Measurements from ENCODE around the gene WWOX.

WWOX gene

DNA sequence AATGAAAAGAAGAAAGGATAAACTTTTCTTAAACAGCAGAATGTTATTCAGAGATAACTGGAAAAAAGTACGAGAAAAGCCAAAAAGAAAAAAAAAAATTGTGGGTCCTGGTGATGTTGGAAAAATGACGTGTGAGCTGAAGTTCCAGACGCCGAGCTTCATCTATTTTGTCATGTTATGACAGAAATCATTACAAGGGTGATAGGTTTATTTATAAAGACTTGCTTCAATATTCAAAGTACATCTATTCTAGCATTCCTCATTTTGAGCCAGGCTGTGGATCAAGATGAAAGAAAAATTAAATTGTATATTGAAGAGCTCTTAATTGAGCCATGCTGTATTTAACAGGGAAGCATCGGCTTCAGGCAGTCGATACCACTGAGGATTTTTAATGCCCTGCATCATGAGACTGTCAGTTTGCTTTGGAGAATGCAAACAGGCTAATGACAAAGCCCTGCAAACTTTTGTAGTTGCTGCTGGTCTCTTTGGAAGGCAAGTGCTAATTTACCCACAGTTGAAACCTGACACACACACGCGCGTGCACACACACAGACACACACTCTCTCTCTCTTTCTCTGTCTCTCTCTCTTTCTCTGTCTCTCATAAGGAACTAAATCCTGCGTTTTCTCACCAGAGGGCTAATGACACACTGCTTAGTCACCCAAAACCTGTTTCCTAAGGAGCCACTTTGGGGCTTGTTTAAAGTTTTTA, 110.7 kb downstream of the WWOX start:
- no peak for DNase-seq (ENCODE audit: low read depth)
- H3K4me3 ChIP-seq (ENCODE audit: low read depth, low read length): no peak overlapping the region
- TF ChIP-seq CTCF (IDR thresholded peaks at IDR 0.05; ENCODE audit: insufficient read depth, low read depth, low read length, missing control alignments): no peak

DNA sequence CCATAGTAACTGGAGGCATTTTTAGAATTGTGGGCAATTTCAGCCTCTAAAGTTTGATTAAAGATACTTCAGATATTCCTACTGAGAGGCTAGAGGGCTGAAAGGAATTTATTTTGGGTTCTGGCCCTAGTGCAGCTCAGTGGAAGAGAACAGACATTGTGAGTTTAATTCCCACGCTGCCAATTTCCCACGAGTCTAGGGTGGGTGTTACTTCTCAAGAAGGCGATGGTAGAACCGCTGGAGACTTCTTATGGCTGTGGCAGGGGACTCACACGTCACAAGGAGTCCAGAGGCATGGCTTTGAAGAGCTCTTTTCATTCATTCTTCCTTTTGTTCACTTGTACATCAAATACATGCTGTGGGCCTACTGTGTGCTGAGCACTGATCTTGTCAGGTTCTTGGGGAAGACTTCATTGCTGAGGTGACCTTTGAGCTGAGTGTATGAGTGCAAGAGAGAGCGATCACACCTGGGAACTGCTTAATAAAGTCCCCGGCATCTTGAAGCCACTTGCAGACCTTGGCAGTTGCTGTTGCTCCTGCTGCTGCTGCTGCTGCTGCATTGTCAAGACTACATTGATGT, 111.7 kb downstream of the WWOX start:
- TF ChIP-seq CTCF (IDR thresholded peaks at IDR 0.05; ENCODE audit: insufficient read depth, low read depth, low read length, missing control alignments): no peak
- DNase-seq (ENCODE audit: low read depth): no peak
- H3K4me3 ChIP-seq (ENCODE audit: low read depth, low read length): no peak overlapping the region

- no peak for DNase-seq (ENCODE audit: low read depth)
- H3K4me3 ChIP-seq (ENCODE audit: low read depth, low read length): no peak overlapping the region
- TF ChIP-seq CTCF (IDR thresholded peaks at IDR 0.05; ENCODE audit: insufficient read depth, low read depth, low read length, missing control alignments): no peak
Measured at GRCh38 chr16:78211946-78212345, 112.5 kb downstream of the WWOX start.

GRCh38 chr16:78212674-78213073, 113.2 kb downstream of the WWOX start:
- no peak for TF ChIP-seq CTCF (IDR thresholded peaks at IDR 0.05; ENCODE audit: insufficient read depth, low read depth, low read length, missing control alignments)
- no peak overlapping the region for H3K4me3 ChIP-seq (ENCODE audit: low read depth, low read length)
- no peak for DNase-seq (ENCODE audit: low read depth)

DNA sequence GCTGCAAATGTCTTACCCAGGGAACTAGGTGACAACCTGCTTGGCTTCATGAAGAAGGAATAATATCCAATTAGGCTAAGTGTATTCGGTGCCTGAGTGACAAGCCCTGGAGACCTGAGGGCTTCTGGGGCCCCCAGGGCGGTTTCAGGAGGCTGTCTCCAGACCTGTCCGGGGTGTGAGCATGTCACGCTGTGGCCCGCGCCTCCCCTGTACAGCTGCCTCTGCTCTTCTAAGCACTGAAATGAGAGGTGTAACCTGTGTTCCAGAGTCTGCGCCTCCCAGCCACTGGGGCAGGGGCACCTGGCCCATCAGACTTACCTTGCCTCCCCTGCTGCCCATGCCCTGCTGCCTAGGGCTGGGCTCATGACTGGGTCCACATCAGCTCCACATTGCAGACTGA, 114.3 kb downstream of the WWOX start:
- DNase-seq (ENCODE audit: low read depth): no peak
- H3K4me3 ChIP-seq (ENCODE audit: low read depth, low read length): no peak overlapping the region
- no peak for TF ChIP-seq CTCF (IDR thresholded peaks at IDR 0.05; ENCODE audit: insufficient read depth, low read depth, low read length, missing control alignments)

DNA sequence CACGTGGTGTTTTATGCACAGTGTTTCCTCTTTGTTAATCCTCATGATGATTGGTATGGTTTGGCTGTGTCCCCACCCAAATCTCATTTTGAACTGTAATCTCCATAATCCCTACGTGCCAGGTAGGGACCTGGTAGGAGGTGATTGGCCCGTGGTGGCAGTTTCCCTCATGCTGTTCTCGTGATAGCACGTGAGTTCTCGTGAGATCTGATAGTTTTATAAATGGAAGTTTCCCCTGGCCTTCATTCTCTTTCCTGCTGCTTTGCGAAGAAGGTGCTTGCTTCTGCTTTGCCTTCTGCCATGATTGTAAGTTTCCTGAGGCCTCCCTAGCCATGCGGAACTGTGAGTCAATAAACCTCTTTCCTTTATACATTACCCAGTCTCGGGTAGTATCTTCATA, 115.8 kb downstream of the WWOX start:
- no peak for DNase-seq (ENCODE audit: low read depth)
- no peak for TF ChIP-seq CTCF (IDR thresholded peaks at IDR 0.05; ENCODE audit: insufficient read depth, low read depth, low read length, missing control alignments)
- H3K4me3 ChIP-seq (ENCODE audit: low read depth, low read length): no peak overlapping the region
